B cell (primary cell): ENCODE results near the gene ZBTB16. TPM values are rescaled to one million over a fixed set of nuclear protein-coding genes. Genes with fewer than 3 reads are reported as not detected.
A peak's percentile ranks its signal among the peaks of the same experiment; 100 is the strongest.

Experiments used
- ATAC-seq: fragments of 200-7000 bp; cut with Tn5 transposase; one replicate; pipeline ENCODE4 v1.10.0; 2021; ENCODE audit warnings: low read depth, mild to moderate bottlenecking, moderate number of reproducible peaks, moderate library complexity
- CTCF ChIA-PET: fragments of 350-600 bp; sonication (Branson Sonifier 250); formaldehyde crosslinking; loops from one replicate; lab custom pipeline; 2021; ENCODE audit warnings: antibody characterized with exemption, inconsistent platforms; lab: Charles Lee
- POLR2A ChIA-PET: fragments of 350-600 bp; sonication (Branson Sonifier 250); formaldehyde crosslinking; loops from one replicate; lab custom pipeline; 2021; ENCODE audit warnings: antibody characterized with exemption; lab: Charles Lee
- DNase-seq: peaks from one replicate; pipeline ENCODE4 v3.0.0; 2013
- H2AFZ ChIP-seq: 2 replicates; pipeline ENCODE4 v1.6.1; 2012; ENCODE audit warnings: mild to moderate bottlenecking, low read depth, low read length; ENCODE audit not compliant: insufficient read depth, poor library complexity, severe bottlenecking
- H3K27ac ChIP-seq, 2 donors: 1 replicate in 1 of 2; 2 replicates in 1 of 2; pipeline ENCODE4 v1.5.1; 2012 to 2013; ENCODE audit warnings: low read length in 2 of 2, mild to moderate bottlenecking in 2 of 2, moderate library complexity in 1 of 2
- H3K27me3 ChIP-seq, 4 experiments: fragments of 200-600 bp in 1 of 4; sonication (generic) in 1 of 4; replicated peaks in 1 of 4; 1 replicate in 2 of 4; 2 replicates in 2 of 4; pipeline versions ENCODE4 v1.6.1 to v1.7.0; 2013 to 2016; ENCODE audit warnings: low read length in 3 of 4, mild to moderate bottlenecking in 2 of 4, mixed read lengths in 1 of 4, moderate library complexity in 1 of 4; ENCODE audit not compliant: insufficient read depth in 4 of 4, control insufficient read depth in 3 of 4; ENCODE audit errors: control extremely low read depth in 1 of 4
- H3K36me3 ChIP-seq, 2 experiments: replicated peaks in 1 of 2; 1 replicate in 1 of 2; 2 replicates in 1 of 2; pipeline versions ENCODE4 v1.6.1 to v1.7.1; 2013; ENCODE audit warnings: low read length in 1 of 2; ENCODE audit not compliant: insufficient read depth in 2 of 2, control insufficient read depth in 1 of 2; ENCODE audit errors: control extremely low read depth in 1 of 2, extremely low read depth in 1 of 2
- H3K4me1 ChIP-seq, 2 donors: fragments of 200-600 bp in 1 of 2; sonication (generic) in 1 of 2; 1 replicate in 1 of 2; 2 replicates in 1 of 2; pipeline versions ENCODE4 v1.5.1 to v1.6.1; 2013 to 2017; ENCODE audit warnings: low read length in 2 of 2; ENCODE audit not compliant: control insufficient read depth in 2 of 2, insufficient read depth in 2 of 2
- H3K4me2 ChIP-seq: replicated peaks from 2 replicates; pipeline ENCODE3; 2012; ENCODE audit warnings: mild to moderate bottlenecking, low read depth, low read length; ENCODE audit not compliant: poor library complexity, severe bottlenecking
- H3K4me3 ChIP-seq, 5 experiments: fragments of 200-600 bp in 1 of 5; sonication (generic) in 1 of 5; 1 replicate in 3 of 5; 2 replicates in 2 of 5; pipeline versions ENCODE4 v1.5.1 to v1.7.0; 2011 to 2016; ENCODE audit warnings: low read length in 4 of 5, mild to moderate bottlenecking in 4 of 5, low read depth in 2 of 5, control low read depth in 1 of 5, moderate library complexity in 1 of 5; ENCODE audit not compliant: insufficient read depth in 1 of 5; ENCODE audit errors: control extremely low read depth in 1 of 5, extremely low read depth in 1 of 5
- H3K79me2 ChIP-seq: fragments of 200-600 bp; sonication (generic); one replicate; pipeline ENCODE4 v1.6.0; 2016; ENCODE audit warnings: low read length; ENCODE audit not compliant: control insufficient read depth, insufficient read depth
- H3K9ac ChIP-seq: fragments of 200-600 bp; sonication (generic); 2 replicates; pipeline ENCODE4 v1.6.1; 2017; ENCODE audit warnings: mild to moderate bottlenecking, low read length, moderate library complexity
- H3K9me3 ChIP-seq, 3 donors: one replicate each; pipeline versions ENCODE4 v1.6.1 to v1.7.1; 2013; ENCODE audit warnings: low read length in 2 of 3; ENCODE audit not compliant: control insufficient read depth in 2 of 3, insufficient read depth in 1 of 3; ENCODE audit errors: control extremely low read depth in 1 of 3
- H4K20me1 ChIP-seq: 2 replicates; pipeline ENCODE4 v1.6.0; 2012; ENCODE audit warnings: mild to moderate bottlenecking, low read length; ENCODE audit not compliant: insufficient read depth, control insufficient read depth, poor library complexity, severe bottlenecking
- H3K27ac Mint-ChIP-seq: one replicate; pipeline ENCODE4 v1.8.0; 2021; ENCODE audit warnings: mixed read lengths
- H3K27me3 Mint-ChIP-seq: one replicate; pipeline ENCODE4 v1.8.0; 2021; ENCODE audit warnings: mixed read lengths
- H3K4me1 Mint-ChIP-seq: one replicate; pipeline ENCODE4 v1.8.0; 2021; ENCODE audit warnings: mixed read lengths
- H3K4me3 Mint-ChIP-seq: one replicate; pipeline ENCODE4 v1.8.0; 2021; ENCODE audit warnings: mixed read lengths
- H3K9me3 Mint-ChIP-seq: one replicate; pipeline ENCODE4 v1.8.0; 2022; ENCODE audit warnings: mixed read lengths; ENCODE audit not compliant: insufficient read depth
- CTCF ChIP-seq: fragments of 200-600 bp; IDR thresholded peaks from one replicate; pipeline ENCODE4 v1.8.0; 2022; ENCODE audit warnings: antibody characterized with exemption, mild to moderate bottlenecking
- EZH2 ChIP-seq: IDR thresholded peaks from 2 replicates; pipeline ENCODE4 v1.6.1; 2012; ENCODE audit warnings: borderline replicate concordance, low read depth, mild to moderate bottlenecking, moderate library complexity, low read length; ENCODE audit not compliant: insufficient read depth, poor library complexity, severe bottlenecking
- WGBS: methylation state at CpG from one replicate; pipeline ENCODE4 v1.1.5; 2013; ENCODE audit warnings: missing lambda C conversion rate; ENCODE audit not compliant: insufficient coverage; 5-methylcytosine and 5-hydroxymethylcytosine counted together
- intact Hi-C: fragments of 100-400 bp; cut with micrococcal nuclease; formaldehyde crosslinking; loops from one replicate; pipeline ENCODE4 v1.10.0; 2022
- polyA plus RNA-seq: library from polyadenylated mRNA; depleted of rRNA; stranded (reverse); fragments of >200 nt; gene quantifications from 2 replicates; pipeline ENCODE4 v1.2.3, GENCODE V29; 2012
- total RNA-seq, 2 donors: library from RNA; stranded (reverse); fragments of 120-200 nt in 1 of 2; gene quantifications; 1 replicate in 1 of 2; 2 replicates in 1 of 2; pipeline versions ENCODE4 v1.2.3 to v1.2.4, GENCODE V29; 2013 to 2022

Gene ZBTB16
- total and polyA plus RNA-seq, 2 donors (not counting 1 experiment from before 2014, with no cell fraction given), result 16.0 to 20.6 TPM

- Histone ChIP-seq H3K9me3 (no peaks in the 10 kb centered on the region), H3K79me2 (no peaks in the 10 kb centered on the region), H3K4me3 (no peak overlapping the region), H3K36me3 (no peaks in the 10 kb centered on the region), H3K9ac (no peak overlapping the region), H3K27me3 (no peaks in the 10 kb centered on the region), H3K4me1 (peaks cover 21 to 38% of the 10 kb centered on the region in 2 donors), H4K20me1 (no peaks in the 10 kb centered on the region), H2AFZ (no peak overlapping the region), H3K4me2 (no peak overlapping the region), H3K27ac (no peak overlapping the region)
- ChIA-PET CTCF (no interaction called here), POLR2A (no interaction called here)
- WGBS, result 69% methylated on average over 5 of the region's 5 CpGs
- DNase-seq, result no peak
- Mint-ChIP-seq H3K9me3 (no peaks in the 10 kb centered on the region), H3K4me3 (no peak overlapping the region), H3K27me3 (peaks cover 9% of the 10 kb centered on the region), H3K4me1 (peaks cover 31% of the 10 kb centered on the region), H3K27ac (no peak overlapping the region)
- no peak for ATAC-seq
- intact Hi-C loops, result loop anchor here (5.0 kb wide), 1 partner anchor 51 kb away; no protein-coding TSS in a partner anchor
- no peak for TF ChIP-seq EZH2
- no peak for TF ChIP-seq CTCF
Measured at GRCh38 chr11:114148013-114148382, 88.5 kb downstream of the ZBTB16 start.

- H3K27ac ChIP-seq, result no peak overlapping the region
- intact Hi-C loops, result loop anchor here (5.0 kb wide), 1 partner anchor 53 kb away; no protein-coding TSS in a partner anchor
- H3K4me3 ChIP-seq, result no peak overlapping the region
- H2AFZ ChIP-seq, result no peak overlapping the region
- no peaks in the 10 kb centered on the region for H3K9me3 Mint-ChIP-seq
- H3K27me3 Mint-ChIP-seq, result no peaks in the 10 kb centered on the region
- H3K4me3 Mint-ChIP-seq, result no peak overlapping the region
- ATAC-seq (no peak), DNase-seq (no peak)
- peak overlapping the region; percentile 5 for H3K4me2 ChIP-seq
- H3K9ac ChIP-seq, result no peak overlapping the region
- TF ChIP-seq EZH2, result no peak
- TF ChIP-seq CTCF, result no peak
- H3K36me3 ChIP-seq, result no peaks in the 10 kb centered on the region
- POLR2A ChIA-PET, result interaction anchor here (0.6 kb wide), 1 partner anchor 38 kb away, joined by 6 read pairs; no protein-coding TSS in a partner anchor
- H3K79me2 ChIP-seq, result no peaks in the 10 kb centered on the region
- H3K9me3 ChIP-seq, result no peaks in the 10 kb centered on the region
- H3K4me1 Mint-ChIP-seq, result peaks cover 16% of the 10 kb centered on the region
- WGBS, result no CpG with 5 or more reads among the region's 3 CpGs
- H4K20me1 ChIP-seq, result no peaks in the 10 kb centered on the region
- no peaks in the 10 kb centered on the region for H3K27me3 ChIP-seq
- H3K4me1 ChIP-seq, result peaks cover 9 to 19% of the 10 kb centered on the region in 2 donors
- CTCF ChIA-PET, result interaction anchor here (0.5 to 0.8 kb wide), 3 partner anchors 10 to 154 kb away, joined by 3 read pairs; no protein-coding TSS in a partner anchor
- no peak overlapping the region for H3K27ac Mint-ChIP-seq
Measured at GRCh38 chr11:114149689-114150407, 90.3 kb downstream of the ZBTB16 start.
